NCI-H1436 treated with DMSO at 0.1 percent for 48 hours (cell line): ENCODE data around the gene PTPRG.

Experiments
- DNase-seq: peaks from one replicate; lab custom pipeline; 2025; lab: John Stamatoyannopoulos, UW

The PTPRG gene

DNA sequence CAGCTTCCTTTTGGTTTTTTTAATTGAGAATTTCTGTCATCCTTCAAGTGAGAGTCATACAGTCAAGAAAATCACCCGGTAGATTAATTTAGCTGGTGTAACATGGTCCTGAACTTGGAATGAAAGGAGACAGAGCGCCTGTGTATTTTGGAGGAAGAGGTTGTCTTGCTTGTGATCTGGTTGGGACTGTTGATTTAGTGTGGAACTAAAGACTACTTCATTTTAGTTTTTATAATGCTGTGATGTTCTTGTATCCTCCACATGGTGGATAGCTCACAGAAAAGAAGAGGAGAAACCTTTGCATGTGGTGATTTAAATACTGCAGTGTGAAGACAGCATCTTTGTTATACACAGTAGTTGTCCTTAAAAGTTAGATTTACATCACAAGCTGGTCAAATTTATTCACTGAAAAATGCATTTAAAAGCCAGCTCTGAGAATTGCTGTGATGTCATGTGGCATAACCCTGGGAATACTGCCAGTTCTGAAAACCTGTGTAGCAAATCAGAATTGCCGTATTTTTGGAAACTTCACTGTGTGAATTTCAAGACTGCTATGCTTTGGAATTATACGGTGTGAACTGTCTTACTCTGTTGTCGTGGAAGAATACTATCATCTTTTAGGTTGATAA lies 268.5 kb downstream of the PTPRG start:
- DNase-seq, result no peak

DNA sequence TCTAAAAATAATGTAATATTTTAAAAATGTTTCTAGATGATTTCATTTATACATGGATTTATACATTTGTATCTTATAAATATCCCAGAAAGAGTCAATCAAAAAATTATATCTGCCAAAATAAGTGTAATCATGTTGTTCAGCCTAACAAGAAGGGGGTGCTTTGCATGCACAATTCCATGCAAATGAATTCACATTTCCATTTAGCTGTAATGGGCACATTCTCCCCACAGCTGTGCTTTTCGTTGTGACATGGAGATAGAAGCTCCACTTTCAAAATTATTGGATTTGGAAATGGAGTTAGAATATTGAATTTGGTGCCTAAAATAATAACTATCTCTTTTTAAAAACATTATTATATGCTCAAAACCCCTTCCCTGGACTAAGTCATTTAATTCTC lies 270.6 kb downstream of the PTPRG start:
- DNase-seq, result no peak

DNA sequence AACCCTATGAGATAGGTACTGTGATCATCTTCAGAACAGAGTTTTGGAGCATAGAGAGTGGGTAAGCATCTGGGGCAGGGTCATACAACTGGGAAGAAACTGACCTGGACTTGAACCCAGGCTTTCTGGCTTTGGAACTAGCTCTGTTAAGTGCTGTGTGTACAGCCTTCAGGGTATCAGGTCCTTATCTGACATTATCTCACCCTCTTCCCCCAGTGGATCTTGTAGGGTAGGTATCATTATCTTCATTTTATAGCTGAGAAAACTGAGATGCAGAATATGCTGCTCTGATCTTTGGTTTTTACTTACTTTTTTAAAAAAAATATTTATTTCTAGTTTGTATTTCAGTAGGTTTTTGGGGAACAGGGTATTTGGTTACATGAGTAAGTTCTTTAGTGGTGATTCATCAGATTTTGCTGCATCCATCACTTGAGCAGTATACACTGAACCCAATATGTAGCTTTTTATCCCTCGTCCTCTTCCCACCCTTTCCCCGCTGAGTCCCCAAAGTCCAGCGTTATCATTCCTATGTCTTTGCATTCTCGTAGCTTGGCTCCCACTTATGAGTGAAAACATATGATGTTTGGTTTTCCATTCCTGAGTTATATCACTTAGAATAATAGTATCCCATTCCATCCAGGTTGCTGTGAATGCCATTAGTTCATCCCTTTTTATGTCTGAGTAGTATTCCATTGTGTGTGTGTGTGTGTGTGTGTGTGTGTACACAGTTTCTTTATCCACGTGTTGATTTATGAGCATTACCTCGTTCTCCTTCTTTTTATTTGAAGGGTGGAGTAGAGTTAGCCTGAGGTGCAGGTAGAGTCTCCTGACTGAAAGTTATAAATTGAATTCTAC lies 271.2 kb downstream of the PTPRG start:
- no peak for DNase-seq

DNA sequence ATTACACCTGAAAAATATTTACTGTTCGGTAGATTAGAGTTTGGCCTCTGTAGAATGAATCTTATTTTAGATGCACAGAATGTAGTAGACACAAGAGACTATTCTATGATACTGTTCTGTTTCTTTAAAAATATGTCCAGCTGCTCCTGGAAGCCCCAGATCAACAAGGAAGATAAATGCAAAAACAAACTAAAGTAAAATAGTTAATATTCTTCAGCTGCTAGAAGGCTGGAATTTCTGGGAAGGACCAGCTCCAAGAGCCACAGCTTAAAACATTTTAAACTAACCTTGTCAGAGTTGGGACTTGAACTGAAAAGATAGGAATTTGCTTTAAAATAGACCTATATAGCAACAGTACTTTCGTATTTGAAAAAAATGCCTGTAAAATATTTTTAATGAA lies 277.9 kb downstream of the PTPRG start:
- DNase-seq, result no peak

DNA sequence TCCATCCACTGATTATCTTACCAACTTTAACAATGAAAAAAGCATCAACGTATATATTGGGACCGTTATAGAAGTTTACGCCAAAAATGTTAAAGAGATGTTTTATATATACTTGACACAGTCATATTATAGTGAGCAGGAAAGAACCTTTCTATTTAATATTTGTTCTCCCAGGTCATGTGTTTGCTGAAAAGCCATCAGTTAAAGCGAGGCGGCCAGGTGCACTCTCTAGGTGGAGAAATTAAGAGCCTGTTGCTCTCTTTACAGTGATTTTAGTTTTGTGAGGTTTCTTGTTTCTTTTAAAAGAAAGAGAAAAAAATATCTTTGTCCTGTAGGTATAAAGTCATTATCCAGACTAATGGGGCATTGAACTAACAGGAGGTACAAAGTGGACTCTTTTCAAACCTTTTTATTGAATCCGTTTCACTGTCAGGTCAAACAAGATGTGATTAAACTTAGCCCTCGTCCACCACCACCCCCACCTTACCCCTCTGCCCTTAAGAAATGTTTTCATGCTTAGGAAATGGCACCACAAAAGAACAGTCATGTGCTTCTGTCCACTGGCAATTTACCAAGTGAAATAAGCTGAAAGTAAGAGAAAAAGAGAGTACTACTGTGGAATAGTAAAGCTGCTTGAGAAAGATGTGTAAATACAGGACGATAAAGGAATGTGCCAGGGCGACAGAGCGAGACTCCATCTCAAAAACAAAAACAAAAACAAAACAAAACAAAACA lies 279.9 kb downstream of the PTPRG start:
- no peak for DNase-seq

DNA sequence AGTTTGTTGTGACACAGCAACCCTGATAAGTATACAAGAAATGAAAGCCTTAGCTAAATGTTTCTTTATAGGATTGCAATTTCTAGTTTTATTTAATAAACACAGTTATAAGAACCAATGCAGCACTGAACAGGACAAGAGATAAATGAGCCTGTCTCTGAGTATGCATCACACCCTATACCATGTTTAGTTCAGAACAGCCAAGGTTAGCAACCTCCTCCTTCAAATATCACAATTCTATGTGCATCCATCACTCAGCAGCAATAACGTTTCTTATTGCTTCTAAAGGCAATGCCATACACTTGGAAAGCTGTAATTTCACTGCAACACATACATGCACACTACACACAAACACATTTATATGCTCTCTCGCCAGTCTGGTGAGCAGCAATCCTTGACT lies 280.6 kb downstream of the PTPRG start:
- DNase-seq, result no peak

DNA sequence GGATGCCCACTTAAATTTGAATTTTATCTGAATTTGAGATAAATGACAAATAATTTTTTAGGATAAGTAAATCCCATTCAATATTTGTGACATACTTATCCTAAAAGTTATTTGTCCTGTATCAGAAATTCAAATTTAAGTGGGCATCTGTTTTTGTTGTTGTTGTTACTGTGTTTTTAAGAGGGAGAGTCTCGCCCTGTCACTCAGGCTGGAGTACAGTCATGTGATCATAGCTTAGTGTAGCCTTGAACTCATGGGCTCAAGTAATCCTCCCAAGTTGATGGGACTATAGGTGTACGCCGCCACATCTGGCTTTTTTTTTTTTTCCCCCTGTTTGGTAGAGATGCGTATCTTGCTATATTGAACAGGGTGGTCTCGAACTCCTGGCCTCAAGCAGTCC lies 283.0 kb downstream of the PTPRG start:
- DNase-seq, result no peak

DNA sequence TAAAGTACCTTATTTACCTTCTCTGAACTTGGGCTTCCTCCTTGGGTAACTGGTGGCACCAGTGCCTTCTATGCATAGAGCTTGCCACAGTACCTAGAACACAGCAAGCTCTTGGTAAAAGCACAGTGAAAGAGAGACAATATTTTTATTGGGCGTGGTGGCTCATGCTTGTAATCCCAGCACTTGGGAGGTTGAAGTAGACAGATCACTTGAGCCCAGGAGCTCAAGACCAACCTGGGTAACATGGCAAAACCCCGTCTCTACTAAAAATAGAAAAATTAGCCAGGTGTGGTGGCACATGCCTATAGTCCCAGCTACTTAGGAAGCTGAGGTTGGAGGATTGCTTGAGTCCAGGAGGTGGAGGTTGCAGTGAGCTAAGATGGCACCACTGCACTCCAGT lies 285.1 kb downstream of the PTPRG start:
- no peak for DNase-seq

DNA sequence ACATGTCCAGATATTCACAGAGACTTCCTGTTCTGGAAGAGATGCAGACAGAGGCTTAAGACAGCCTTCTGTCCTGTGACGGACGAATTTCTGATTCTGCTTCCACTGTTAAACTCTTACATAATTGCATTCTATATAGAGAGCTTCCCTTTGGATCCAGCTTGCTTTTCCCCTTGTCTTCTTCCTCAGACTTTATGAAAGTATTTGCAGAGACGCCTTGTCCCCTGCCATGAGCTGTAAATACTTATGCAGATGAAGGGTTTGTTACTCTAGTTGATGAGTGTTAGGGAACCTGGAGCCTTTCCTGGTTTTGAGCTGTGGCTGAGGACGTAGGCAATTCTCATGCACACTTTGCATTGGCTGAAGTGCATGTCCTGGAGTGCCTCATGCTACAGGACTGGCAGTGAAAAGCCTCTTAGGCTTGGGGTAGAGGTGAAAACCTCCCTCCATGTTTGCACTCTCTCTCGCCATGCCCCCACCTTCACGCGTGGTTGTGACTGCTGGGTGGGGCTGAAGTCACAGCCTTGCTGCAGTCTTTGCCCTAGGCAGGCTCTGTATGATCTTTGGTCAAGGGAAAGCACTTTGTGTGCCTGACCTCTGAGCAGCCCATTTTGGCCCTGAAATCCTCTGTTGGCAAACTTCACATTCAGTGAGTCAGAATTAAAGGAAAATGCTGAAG lies 286.6 kb downstream of the PTPRG start:
- DNase-seq, result no peak

DNA sequence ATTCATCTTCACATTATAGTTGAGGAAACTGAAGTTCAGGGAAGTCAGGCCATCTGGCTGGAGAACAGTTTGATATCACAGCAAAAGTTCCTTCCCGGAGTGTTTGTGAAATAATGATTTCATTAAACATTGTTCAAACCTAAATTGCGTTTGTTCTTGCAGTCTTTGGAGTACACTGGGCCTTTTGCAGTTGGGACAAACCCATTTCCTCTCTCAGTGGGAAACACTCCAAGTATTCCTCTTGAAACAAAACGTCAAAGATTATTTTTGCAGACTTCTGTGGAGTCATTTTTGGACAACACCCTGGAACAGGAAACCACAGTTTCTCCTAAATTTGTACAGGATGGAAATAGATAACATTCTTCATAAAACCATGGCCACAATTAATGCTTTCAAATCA lies 287.5 kb downstream of the PTPRG start:
- no peak for DNase-seq

DNA sequence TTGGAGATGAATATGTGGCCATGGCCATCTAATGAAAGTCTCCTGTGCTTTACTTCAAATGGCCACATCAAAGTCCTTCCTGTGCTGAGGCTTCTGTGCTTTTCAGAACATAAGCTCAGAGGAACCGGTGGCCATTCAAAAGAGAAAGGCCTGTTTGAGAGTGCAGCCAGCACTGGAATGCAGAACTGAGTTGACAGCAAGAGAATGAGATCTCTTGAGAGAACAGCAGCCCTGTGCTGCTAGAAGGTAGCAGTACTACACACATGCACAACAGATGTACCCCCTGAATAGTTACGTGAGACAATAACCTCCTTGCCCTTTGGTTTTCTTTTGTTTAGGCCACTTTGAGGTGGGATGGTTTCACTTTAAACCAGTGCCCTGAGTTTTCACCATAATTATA lies 292.5 kb downstream of the PTPRG start:
- DNase-seq, result no peak

DNA sequence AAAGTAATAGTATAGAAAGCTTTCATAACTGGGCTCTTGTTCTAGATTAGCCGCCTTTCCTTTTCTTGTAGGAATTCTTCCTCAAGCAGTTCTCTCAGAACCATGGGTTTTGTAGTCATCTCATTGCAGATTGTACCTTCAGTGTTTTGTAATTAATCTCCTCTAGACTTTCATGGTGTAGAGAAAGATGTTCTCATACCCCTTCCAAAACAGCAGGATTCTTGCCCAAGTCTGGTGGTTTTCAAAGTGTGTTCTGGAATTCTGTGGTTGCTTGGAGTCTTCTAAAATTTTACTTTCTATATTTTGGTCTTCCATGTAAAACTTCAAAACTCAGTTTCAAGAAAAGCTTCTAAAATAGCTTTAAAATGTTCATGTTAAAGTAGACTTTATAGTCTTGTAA lies 293.8 kb downstream of the PTPRG start:
- no peak for DNase-seq

DNA sequence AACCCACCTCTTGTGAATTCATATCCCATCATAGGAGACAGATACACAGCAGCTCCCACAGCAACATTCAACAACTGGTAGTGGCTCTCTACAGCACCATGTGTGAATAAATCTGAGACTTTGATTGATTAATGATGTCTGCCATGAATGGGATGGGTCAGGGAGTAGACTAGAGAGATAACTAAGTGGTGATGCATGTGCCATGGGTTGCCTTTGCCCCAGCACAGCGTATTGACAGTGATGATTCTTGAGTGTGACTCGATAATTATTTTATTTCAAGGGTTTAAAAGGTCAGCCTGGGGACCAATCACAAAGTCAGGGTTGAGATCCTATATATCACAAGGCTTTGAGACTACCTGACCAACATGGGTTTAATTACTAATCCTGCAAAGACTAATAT lies 295.9 kb downstream of the PTPRG start:
- DNase-seq, result no peak

DNA sequence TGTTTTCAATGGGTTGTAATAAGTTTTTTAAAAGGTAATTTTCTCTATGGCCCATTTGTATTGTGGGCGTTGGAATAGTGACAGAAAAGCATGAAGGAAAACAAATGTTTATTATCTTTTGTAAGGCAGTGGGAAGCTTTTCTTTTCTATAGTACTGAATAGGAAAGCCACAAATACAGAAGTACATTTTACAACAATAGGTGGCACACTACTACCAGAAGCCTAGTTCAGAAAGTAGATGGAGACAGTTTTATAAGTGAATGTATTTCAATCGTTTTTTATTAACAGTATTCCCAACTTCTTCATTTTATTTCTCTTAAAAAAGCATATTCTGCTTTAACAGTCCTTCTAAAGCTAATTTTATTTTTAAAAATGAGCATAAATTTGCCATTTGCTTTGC lies 296.7 kb downstream of the PTPRG start:
- DNase-seq, result no peak

DNA sequence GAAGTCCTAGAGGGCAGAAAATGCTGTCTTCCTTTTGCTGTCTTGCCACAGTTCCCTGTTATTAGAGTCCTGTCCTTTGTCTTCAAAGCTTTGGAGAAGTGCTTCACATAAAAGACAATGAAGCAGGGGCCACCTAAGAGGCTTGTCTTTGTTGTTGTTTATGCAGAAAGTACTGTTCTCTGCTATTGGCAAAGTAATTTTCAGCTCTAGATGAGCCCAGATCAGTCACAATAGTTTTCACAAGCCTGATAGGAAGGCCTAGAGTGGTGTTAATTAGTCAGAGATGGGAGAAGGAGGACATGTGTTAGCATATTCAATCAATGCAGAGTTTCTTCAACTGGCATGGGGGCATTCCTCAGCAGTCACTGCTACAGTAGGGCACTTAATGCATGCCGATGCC lies 300.0 kb downstream of the PTPRG start:
- no peak for DNase-seq

DNA sequence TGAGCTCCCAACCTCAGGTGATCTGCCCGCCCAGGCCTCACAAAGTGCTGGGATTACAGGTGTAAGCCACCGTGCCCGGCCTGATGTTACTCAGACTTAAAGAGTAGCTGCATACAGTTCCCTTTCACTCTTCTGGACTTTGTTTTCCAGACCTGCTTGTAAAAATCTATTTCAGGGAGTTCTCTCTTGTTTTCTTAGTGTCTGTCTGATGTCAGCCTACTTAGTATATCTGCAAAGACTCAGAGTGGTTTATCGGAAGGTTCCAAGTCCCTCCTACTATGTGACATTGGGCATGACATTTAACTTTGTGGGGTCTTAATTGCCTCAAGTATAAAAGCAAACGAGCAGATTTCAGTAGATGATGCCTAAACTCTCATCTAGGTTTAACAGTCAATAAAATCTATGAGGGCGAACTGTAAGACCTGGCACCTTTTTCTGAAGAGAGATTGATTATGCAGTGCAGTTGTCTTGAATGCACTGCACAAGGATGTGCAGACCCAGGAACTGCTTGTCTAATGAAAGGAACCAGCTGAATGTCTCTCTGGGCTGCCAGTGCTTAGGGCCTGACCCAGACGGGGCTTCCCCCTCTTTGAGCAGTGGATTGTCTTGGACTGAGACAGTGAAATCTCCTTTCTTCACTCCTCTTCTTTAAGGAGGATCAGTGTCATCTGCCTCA lies 301.4 kb downstream of the PTPRG start:
- no peak for DNase-seq

DNA sequence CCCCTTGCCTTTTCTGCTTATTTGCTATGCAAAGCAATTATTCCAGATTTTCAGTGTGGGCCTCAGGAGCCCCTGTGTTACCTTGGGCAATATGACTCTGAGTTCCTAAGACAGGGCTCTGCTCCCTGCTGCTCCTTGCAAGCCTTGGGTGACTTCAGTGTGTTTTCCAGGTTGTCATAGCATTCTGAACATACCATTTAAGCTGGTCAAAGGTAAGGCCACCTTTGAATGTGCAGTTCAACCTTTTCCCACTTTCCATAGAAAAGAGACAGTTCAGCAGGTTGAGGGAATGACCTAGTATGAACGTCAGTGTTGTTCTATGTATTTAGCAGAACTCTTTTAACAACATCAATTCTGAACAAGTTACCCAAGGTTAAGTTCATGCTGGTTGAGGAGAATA lies 302.2 kb downstream of the PTPRG start:
- no peak for DNase-seq

DNA sequence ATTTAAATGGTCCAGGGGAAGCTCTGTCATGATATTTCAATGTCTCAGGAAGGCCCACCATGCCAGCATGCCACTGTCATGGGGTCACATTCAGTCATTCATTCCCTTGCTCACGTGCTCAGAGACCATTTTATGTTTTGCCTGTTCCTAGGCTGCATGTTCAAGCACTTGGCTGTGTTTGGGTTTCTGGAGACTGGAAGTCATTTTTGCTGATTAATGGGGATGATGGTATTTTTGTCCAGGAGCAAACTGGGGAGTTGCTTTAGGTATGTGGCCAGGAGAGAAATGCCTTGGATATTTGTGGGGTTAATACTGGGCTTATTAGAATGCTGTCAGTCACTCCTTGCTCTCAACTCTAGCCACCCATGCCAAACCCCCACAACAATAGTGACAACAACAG lies 303.5 kb downstream of the PTPRG start:
- no peak for DNase-seq

DNA sequence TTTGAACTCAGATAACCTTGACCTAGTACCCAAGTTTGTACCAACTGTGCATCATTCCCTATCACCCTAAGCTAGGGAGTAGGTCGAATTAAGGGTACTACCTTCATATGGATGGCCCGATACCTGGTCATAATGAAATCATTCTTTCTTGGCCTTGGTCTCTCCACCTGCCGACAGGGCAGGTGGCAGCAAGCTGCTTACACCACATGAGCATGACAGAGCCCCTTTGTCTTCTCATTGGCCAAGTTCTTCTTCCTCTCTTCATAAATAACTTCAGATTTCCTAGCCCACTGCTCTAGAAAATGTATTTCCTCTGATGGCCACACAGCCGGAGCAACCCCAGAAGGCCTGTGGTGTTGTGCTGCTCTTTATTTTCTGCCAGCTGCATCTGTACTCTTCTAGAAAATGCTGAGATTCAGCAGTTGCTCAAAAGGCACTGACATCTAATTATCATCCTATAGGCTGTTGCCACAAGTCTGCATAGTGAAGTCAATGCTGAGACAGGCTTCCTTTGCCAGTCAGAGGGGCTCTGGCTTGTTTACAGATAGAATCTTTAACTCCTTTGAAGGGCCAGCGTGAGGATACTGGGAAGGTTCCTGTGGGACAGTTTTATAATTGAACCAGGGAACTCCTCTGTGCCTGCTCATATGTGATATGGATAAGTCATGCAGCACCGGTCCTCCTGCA lies 304.2 kb downstream of the PTPRG start:
- no peak for DNase-seq

DNA sequence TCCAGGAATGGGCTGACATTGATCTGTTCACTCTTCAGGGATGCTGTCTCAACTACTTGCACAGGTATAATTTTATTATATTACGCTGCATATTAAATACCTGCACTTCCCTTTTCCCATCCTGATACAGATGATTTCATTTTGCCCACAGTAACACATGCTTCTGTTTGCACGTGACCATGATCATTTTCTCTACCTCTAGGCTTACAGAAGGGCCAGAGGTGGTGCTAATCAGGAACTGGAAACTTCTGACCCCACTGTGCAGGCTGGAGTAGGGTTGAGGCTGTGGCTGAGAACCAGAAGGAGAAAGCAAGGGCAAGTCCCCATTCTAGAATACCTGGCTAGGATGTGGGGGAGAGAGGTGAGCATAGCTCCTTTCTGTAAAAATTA lies 304.8 kb downstream of the PTPRG start:
- no peak for DNase-seq

DNA sequence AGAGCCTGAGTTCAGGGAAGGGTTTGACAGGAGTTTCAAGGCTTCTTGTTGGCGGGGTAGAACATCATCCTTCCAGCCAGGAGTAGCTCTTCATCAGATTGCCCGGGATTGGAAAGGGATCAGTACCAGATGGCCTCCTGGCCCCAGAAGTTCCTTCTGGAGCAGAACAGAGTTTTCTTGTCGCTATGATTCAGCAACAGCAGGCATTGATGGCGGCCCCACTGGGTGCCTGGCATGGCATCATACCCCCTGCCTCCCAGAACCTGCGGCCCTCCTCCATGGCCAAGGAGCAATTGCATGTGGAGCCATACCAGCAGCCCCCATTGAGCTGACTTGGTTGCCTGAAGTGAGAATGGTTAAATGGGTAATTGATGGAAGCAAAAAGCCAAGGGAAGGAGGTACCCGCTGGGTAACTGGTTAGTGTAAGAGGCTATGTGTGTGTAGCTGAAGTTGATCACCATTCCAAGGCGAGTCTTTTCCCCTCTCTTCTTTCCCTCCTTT lies 305.6 kb downstream of the PTPRG start:
- no peak for DNase-seq
